RWPE2 (cell line): ENCODE measurements around the gene TAPT1.
A peak's percentile ranks its signal among the peaks of the same experiment; 100 is the strongest.

ENCODE experiments used
- ATAC-seq: fragments of 200-7000 bp; cut with Tn5 transposase; 3 replicates; pipeline ENCODE4 v1.9.1; 2021; ENCODE audit warnings: low read depth
- DNase-seq: peaks from one replicate; pipeline ENCODE4 v3.0.0-alpha.2; 2020; ENCODE audit warnings: low spot score
- H3K27ac ChIP-seq: fragments of 450-650 bp; 2 replicates; pipeline ENCODE4 v1.5.1; 2017; ENCODE audit warnings: mild to moderate bottlenecking; ENCODE audit not compliant: poor library complexity, severe bottlenecking
- H3K27me3 ChIP-seq: fragments of 250-450 bp; sonication (Bioruptor Pico); 2 replicates; pipeline ENCODE4 v1.5.1; 2021; ENCODE audit warnings: mild to moderate bottlenecking, moderate library complexity; ENCODE audit not compliant: insufficient read depth, poor library complexity, severe bottlenecking
- H3K36me3 ChIP-seq: fragments of 250-450 bp; sonication (Bioruptor Pico); 2 replicates; pipeline ENCODE4 v1.5.1; 2020; ENCODE audit warnings: low read depth, mild to moderate bottlenecking, moderate library complexity
- H3K4me1 ChIP-seq: fragments of 250-450 bp; sonication (Bioruptor Pico); 2 replicates; pipeline ENCODE4 v1.5.1; 2021; ENCODE audit warnings: mild to moderate bottlenecking, moderate library complexity; ENCODE audit not compliant: insufficient read depth, poor library complexity, severe bottlenecking
- H3K4me3 ChIP-seq: fragments of 250-450 bp; sonication (Bioruptor Pico); 2 replicates; pipeline ENCODE4 v1.5.1; 2021; ENCODE audit warnings: mild to moderate bottlenecking, moderate library complexity; ENCODE audit not compliant: severe bottlenecking
- H3K9me3 ChIP-seq: fragments of 250-450 bp; sonication (Bioruptor Pico); 2 replicates; pipeline ENCODE4 v1.5.1; 2021; ENCODE audit warnings: mild to moderate bottlenecking, moderate library complexity; ENCODE audit not compliant: severe bottlenecking
- CTCF ChIP-seq: fragments of 450-650 bp; IDR thresholded peaks from one replicate; pipeline ENCODE4 v1.5.1; 2017; ENCODE audit warnings: mild to moderate bottlenecking, moderate library complexity; ENCODE audit not compliant: poor library complexity, severe bottlenecking

TAPT1 gene

DNA sequence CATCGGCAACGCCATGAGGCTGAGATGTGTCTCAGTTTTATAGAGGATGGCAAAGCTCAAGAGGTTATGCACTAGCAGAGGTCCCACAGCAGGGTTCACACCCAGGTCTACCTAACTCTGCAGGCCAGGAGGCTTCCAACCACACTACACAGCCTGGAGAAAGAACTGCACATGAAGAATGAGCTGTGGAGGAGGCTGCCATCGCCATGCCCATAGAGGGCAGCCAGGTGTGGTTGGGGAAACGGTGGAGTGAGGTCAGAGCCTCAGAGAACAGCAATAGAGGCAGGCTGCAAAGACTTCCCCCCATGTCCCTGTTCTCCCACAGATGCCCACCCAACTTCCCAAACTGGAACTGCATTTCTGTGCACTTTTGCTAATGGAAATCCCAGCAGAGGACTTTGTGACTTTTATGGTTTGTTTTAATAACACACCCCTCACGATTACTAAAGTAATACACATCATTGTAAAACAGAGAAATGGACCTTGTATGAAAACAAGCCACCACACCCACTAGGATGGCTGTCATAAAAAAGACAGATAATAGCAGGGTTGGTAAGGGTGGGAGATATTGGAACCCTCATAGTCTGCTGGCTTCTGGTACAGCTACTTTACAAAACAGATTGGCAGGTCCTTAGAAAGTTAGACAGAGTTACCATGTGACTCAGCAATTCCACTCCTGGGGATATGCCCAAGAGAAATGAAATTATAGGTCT, 83.5 kb downstream of the TAPT1 start:
- H3K4me3 ChIP-seq: no peak overlapping the region
- no peaks in the 10 kb centered on the region for H3K36me3 ChIP-seq
- H3K4me1 ChIP-seq: peaks cover 17% of the 10 kb centered on the region
- ATAC-seq (no peak), DNase-seq (no peak)
- TF ChIP-seq CTCF: no peak
- peaks cover 4% of the 10 kb centered on the region for H3K9me3 ChIP-seq
- no peak overlapping the region for H3K27ac ChIP-seq
- no peaks in the 10 kb centered on the region for H3K27me3 ChIP-seq

DNA sequence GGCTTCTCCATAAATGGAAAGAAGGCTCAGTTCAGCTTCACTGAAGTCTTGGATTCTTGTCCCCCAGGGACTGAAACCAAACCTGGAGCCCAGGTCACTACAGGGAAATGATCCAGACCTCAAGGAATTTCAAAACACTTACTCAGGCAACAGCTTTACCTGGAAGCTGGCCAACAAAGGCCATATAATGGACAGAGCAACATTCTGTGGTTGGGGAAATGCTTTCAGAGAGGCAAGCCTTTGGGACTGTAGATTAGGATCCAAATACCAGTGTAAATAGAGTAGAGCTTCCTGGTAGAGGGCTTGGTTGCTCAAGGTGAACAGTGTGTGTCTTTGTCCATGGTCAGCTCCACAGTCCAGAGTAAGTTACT, 85.4 kb downstream of the TAPT1 start:
- TF ChIP-seq CTCF: no peak
- DNase-seq (peak; percentile 77), ATAC-seq (peak; percentile 99)
- Histone ChIP-seq H3K27ac (peak overlapping the region; percentile 71), H3K4me1 (peaks cover 17% of the 10 kb centered on the region), H3K27me3 (no peaks in the 10 kb centered on the region), H3K36me3 (no peaks in the 10 kb centered on the region), H3K4me3 (no peak overlapping the region), H3K9me3 (peaks cover 4% of the 10 kb centered on the region)

GRCh38 chr4:16140231-16140878, 85.9 kb downstream of the TAPT1 start:
- Histone ChIP-seq H3K27me3 (no peaks in the 10 kb centered on the region), H3K27ac (peak overlapping the region; percentile 71), H3K4me1 (peaks cover 17% of the 10 kb centered on the region), H3K36me3 (no peaks in the 10 kb centered on the region), H3K9me3 (no peaks in the 10 kb centered on the region), H3K4me3 (no peak overlapping the region)
- ATAC-seq (peak; percentile 15; the same call in 1 of the 3 replicates), DNase-seq (no peak)
- no peak for TF ChIP-seq CTCF

- no peak for TF ChIP-seq CTCF
- DNase-seq (no peak), ATAC-seq (no peak)
- Histone ChIP-seq H3K4me1 (peaks cover 17% of the 10 kb centered on the region), H3K27me3 (no peaks in the 10 kb centered on the region), H3K36me3 (no peaks in the 10 kb centered on the region), H3K9me3 (no peaks in the 10 kb centered on the region), H3K27ac (no peak overlapping the region), H3K4me3 (no peak overlapping the region)
Observed at GRCh38 chr4:16139066-16139945, 87.0 kb downstream of the TAPT1 start.
